Thoracic aorta (tissue), 2 donors: ENCODE results near the gene BCL6. TPM values are rescaled to one million over a fixed set of nuclear protein-coding genes. Genes with fewer than 3 reads are reported as not detected.
A peak's percentile ranks its signal among the peaks of the same experiment; 100 is the strongest.

ENCODE experiments used
- ATAC-seq: fragments of 150-250 bp; one replicate; pipeline ENCODE4 v1.8.0; 2017; ENCODE audit warnings: low read depth; ENCODE audit not compliant: insufficient number of reproducible peaks, low FRiP score
- DNase-seq: peaks from one replicate; pipeline ENCODE4 v3.0.0-alpha.2; 2020; ENCODE audit warnings: low spot score
- H3K27ac ChIP-seq, 2 donors: fragments of 200-600 bp; sonication (generic); 1 replicate in 1 of 2; 2 replicates in 1 of 2; pipeline ENCODE4 v1.5.1; 2016; ENCODE audit warnings: mild to moderate bottlenecking in 2 of 2, moderate library complexity in 2 of 2
- H3K27me3 ChIP-seq: fragments of 200-600 bp; sonication (generic); replicated peaks from 2 replicates; pipeline ENCODE4 v1.6.0; 2016; ENCODE audit warnings: mild to moderate bottlenecking; ENCODE audit not compliant: insufficient read depth
- H3K36me3 ChIP-seq: fragments of 200-600 bp; sonication (generic); one replicate; pipeline ENCODE4 v1.5.1; 2016
- H3K4me1 ChIP-seq, 2 donors: fragments of 200-600 bp; sonication (generic); 1 replicate in 1 of 2; 2 replicates in 1 of 2; pipeline versions ENCODE4 v1.5.1 to v1.6.0; 2016; ENCODE audit warnings: low read depth in 2 of 2, mild to moderate bottlenecking in 1 of 2; ENCODE audit not compliant: control insufficient read depth in 1 of 2
- H3K4me3 ChIP-seq: fragments of 200-600 bp; sonication (generic); 2 replicates; pipeline ENCODE4 v1.5.1; 2016; ENCODE audit warnings: mild to moderate bottlenecking
- H3K9me3 ChIP-seq: fragments of 200-600 bp; sonication (generic); 2 replicates; pipeline ENCODE4 v1.5.1; 2016
- total RNA-seq, 2 donors: library from RNA; depleted of rRNA; stranded (reverse); fragments of >200 nt; gene quantifications; one replicate each; pipeline versions ENCODE4 v1.1.0 to v1.2.3, GENCODE V29; 2016
- TF ChIP-seq, protein P1 (sequence below): fragments of 200-600 bp; sonication (generic); IDR thresholded peaks from one replicate; pipeline ENCODE4 v1.5.1; 2019; ENCODE audit warnings: antibody characterized with exemption

The BCL6 gene
- total RNA-seq, 2 donors from 2014 or later, result 148 to 169 TPM

DNA sequence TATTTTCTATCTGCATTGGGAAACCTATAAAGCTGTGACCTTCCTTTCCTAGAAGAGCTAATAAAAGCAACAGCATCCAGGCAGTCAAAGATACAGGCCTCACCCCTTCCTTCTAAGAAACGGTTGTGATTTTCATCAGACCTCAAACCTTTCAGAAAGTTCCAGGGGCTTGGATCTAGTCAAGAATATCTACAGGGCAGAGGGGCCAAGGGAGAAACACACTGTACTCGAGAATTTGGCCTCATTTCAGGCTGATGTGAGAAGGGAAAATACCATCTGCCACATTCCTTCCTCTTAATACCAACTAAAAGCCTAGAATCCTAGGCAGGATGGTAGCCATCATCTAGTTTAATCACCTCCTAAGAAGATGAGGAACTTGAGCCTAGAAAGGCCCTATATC, 24.5 kb upstream of the BCL6 start:
- peaks cover 0 to 11% of the 10 kb centered on the region in 2 donors for H3K4me1 ChIP-seq
- DNase-seq (no peak), ATAC-seq (no peak)
- no peaks in the 10 kb centered on the region for H3K36me3 ChIP-seq
- no peaks in the 10 kb centered on the region for H3K9me3 ChIP-seq
- no peaks in the 10 kb centered on the region for H3K27me3 ChIP-seq
- TF ChIP-seq, protein P1, sequence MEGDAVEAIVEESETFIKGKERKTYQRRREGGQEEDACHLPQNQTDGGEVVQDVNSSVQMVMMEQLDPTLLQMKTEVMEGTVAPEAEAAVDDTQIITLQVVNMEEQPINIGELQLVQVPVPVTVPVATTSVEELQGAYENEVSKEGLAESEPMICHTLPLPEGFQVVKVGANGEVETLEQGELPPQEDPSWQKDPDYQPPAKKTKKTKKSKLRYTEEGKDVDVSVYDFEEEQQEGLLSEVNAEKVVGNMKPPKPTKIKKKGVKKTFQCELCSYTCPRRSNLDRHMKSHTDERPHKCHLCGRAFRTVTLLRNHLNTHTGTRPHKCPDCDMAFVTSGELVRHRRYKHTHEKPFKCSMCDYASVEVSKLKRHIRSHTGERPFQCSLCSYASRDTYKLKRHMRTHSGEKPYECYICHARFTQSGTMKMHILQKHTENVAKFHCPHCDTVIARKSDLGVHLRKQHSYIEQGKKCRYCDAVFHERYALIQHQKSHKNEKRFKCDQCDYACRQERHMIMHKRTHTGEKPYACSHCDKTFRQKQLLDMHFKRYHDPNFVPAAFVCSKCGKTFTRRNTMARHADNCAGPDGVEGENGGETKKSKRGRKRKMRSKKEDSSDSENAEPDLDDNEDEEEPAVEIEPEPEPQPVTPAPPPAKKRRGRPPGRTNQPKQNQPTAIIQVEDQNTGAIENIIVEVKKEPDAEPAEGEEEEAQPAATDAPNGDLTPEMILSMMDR, result no peak
- no peak overlapping the region for H3K4me3 ChIP-seq
- no peak overlapping the region for H3K27ac ChIP-seq

GRCh38 chr3:187767266-187768012, 22.2 kb upstream of the BCL6 start:
- ATAC-seq, result no peak
- H3K36me3 ChIP-seq, result no peaks in the 10 kb centered on the region
- H3K27ac ChIP-seq, result no peak overlapping the region

GRCh38 chr3:187765342-187765741, 20.1 kb upstream of the BCL6 start:
- peaks cover 3 to 24% of the 10 kb centered on the region in 2 donors for H3K4me1 ChIP-seq
- H3K27ac ChIP-seq, result no peak overlapping the region
- DNase-seq (no peak), ATAC-seq (no peak)
- H3K27me3 ChIP-seq, result no peaks in the 10 kb centered on the region
- no peak overlapping the region for H3K4me3 ChIP-seq
- H3K36me3 ChIP-seq, result no peaks in the 10 kb centered on the region
- TF ChIP-seq, protein P1, result no peak
- H3K9me3 ChIP-seq, result no peaks in the 10 kb centered on the region

More at GRCh38 chr3:187767266-187768012, 22.2 kb upstream of the BCL6 start:
- TF ChIP-seq, protein P1, result no peak
- peaks cover 3 to 24% of the 10 kb centered on the region in 2 donors for H3K4me1 ChIP-seq
- no peaks in the 10 kb centered on the region for H3K9me3 ChIP-seq
- no peak overlapping the region for H3K4me3 ChIP-seq
- no peak for DNase-seq
- H3K27me3 ChIP-seq, result no peaks in the 10 kb centered on the region

GRCh38 chr3:187763850-187764648, 18.8 kb upstream of the BCL6 start:
- no peaks in the 10 kb centered on the region for H3K36me3 ChIP-seq
- DNase-seq (no peak), ATAC-seq (no peak)
- no peaks in the 10 kb centered on the region for H3K27me3 ChIP-seq
- H3K4me1 ChIP-seq, result peaks cover 3 to 14% of the 10 kb centered on the region in 2 donors
- no peaks in the 10 kb centered on the region for H3K9me3 ChIP-seq
- peak overlapping the region; percentile 18 for H3K4me3 ChIP-seq
- H3K27ac ChIP-seq, result no peak overlapping the region
- TF ChIP-seq, protein P1, result no peak

GRCh38 chr3:187762792-187763191, 17.5 kb upstream of the BCL6 start:
- Histone ChIP-seq H3K4me1 (peaks cover 3 to 13% of the 10 kb centered on the region in 2 donors), H3K9me3 (no peaks in the 10 kb centered on the region), H3K4me3 (no peak overlapping the region), H3K27me3 (no peaks in the 10 kb centered on the region), H3K36me3 (no peaks in the 10 kb centered on the region), H3K27ac (no peak overlapping the region)
- ATAC-seq (no peak), DNase-seq (no peak)
- TF ChIP-seq, protein P1, result no peak
